ENCODE measurements around the gene DBH. TPM values are rescaled to one million over a fixed set of nuclear protein-coding genes. Genes with fewer than 3 reads are reported as not detected.

DBH gene
- total and polyA plus RNA-seq, 8 donors: 0.08 to 0.09 TPM; not detected in 6

DNA sequence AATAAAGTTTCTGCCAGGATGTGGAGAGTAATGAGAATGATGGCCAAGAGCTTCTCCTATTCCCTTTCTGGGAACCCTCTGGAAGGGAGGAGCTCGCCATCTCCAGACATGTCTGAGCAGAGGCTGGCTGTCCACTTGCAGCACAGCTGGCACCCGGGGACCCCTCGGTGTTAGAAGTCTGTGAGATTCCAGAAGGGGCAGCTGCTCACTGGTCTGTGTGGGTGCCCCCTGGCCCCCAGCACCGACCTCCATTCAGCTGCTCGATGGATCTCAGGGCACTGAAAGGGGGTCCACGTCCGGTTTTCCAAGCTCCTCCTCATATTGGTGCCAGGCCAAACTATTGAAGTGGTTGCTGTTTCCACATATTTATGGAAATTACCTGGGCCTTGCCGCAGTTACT is 23.3 kb upstream of the DBH start:
- intact Hi-C loops (cut with DNase I): no loop called here
- Histone ChIP-seq H3K4me3 (no peak overlapping the region), H3K27ac (no peak overlapping the region), H3K36me3 (no peaks in the 10 kb centered on the region), H3K9me3 (no peaks in the 10 kb centered on the region), H3K27me3 (peaks cover 0 to 10% (median 2%) of the 10 kb centered on the region in 4 donors), H3K4me1 (no peaks in the 10 kb centered on the region)
- no peak for ATAC-seq
- no peak for FAIRE-seq
- TF ChIP-seq CTCF (IDR thresholded peaks at IDR 0.05): no peak
- WGBS, 2 donors: 52 to 67% methylated on average over 8 of the region's 8 CpGs
- peak in 1 of 6 donors; percentile 22 for DNase-seq

- Histone ChIP-seq H3K36me3 (no peaks in the 10 kb centered on the region), H3K4me1 (no peaks in the 10 kb centered on the region), H3K9me3 (no peaks in the 10 kb centered on the region), H3K4me3 (no peak overlapping the region), H3K27ac (no peak overlapping the region), H3K27me3 (peaks cover 0 to 9% (median 2%) of the 10 kb centered on the region in 4 donors)
- no peak for TF ChIP-seq CTCF (IDR thresholded peaks at IDR 0.05)
- no peak for FAIRE-seq
- ATAC-seq: no peak
- 64 to 78% methylated on average over 16 of the region's 16 CpGs for WGBS, 2 donors
- intact Hi-C loops (cut with DNase I): no loop called here
- no peak for DNase-seq
These were observed 22.7 kb upstream of the DBH start for GRCh38 chr9:133613432-133613831.

DNA sequence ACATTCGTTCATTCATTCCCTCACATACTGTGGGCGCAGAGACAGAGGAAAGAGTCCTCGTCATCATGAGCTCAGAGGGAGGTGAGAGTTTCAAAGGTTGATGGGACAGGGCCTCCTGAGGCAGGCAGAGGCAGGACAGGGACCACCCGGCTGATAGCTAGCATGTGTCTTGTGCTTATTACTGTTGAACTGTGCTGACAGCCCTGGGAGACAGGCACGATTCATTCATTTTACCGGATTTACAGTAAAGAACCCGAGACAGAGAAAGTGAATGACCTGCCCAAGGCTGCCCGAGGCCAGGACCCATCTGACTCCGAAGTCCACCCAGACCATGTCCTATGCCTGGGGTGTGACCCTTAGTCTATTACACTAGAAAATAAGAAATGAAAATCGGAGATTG is 22.1 kb upstream of the DBH start:
- intact Hi-C loops (cut with DNase I): no loop called here
- Histone ChIP-seq H3K27ac (no peak overlapping the region), H3K4me1 (no peaks in the 10 kb centered on the region), H3K4me3 (no peak overlapping the region), H3K27me3 (peaks cover 0 to 5% (median 2%) of the 10 kb centered on the region in 4 donors), H3K36me3 (no peaks in the 10 kb centered on the region), H3K9me3 (no peaks in the 10 kb centered on the region)
- DNase-seq (no peak), ATAC-seq (no peak), FAIRE-seq (no peak)
- no peak for TF ChIP-seq CTCF (IDR thresholded peaks at IDR 0.05)
- WGBS, 2 donors: 57 to 65% methylated on average over 10 of the region's 10 CpGs

GRCh38 chr9:133614678-133615077 is 21.5 kb upstream of the DBH start:
- no peak for DNase-seq
- Histone ChIP-seq H3K27me3 (peaks cover 0 to 5% (median 2%) of the 10 kb centered on the region in 4 donors), H3K4me1 (no peaks in the 10 kb centered on the region), H3K27ac (no peak overlapping the region), H3K4me3 (no peak overlapping the region), H3K36me3 (no peaks in the 10 kb centered on the region), H3K9me3 (no peaks in the 10 kb centered on the region)
- FAIRE-seq: no peak
- no peak for ATAC-seq
- no peak for TF ChIP-seq CTCF (IDR thresholded peaks at IDR 0.05)
- intact Hi-C loops (cut with DNase I): no loop called here
- 51 to 61% methylated on average over 5 of the region's 5 CpGs for WGBS, 2 donors

DNA sequence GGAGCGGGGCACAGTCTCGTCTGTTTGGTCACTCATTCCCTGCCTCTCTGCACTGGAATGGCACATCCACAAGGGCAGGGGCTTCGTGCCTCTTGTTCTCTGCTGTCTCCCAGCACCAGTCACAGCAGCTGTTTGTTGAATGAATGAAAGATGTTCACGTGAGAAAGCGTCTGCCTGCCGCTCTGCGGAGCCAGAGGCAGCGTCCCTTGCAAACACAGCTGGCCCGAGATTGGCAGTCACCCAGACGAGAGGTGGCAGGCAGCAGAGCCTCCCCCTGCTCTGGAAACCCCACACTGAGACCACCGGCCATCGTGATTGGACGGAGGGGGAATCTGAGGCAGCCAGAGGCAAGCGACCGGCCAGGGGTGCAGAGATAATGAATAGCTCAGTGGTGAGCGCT is 21.0 kb upstream of the DBH start:
- no peaks in the 10 kb centered on the region for H3K36me3 ChIP-seq
- H3K4me3 ChIP-seq: no peak overlapping the region
- intact Hi-C loops (cut with DNase I): no loop called here
- no peaks in the 10 kb centered on the region for H3K9me3 ChIP-seq
- DNase-seq: peak in 1 of 6 donors; percentile 24
- no peak for TF ChIP-seq CTCF (IDR thresholded peaks at IDR 0.05)
- H3K27me3 ChIP-seq: peaks cover 0 to 4% (median under 1%) of the 10 kb centered on the region in 4 donors
- 30 to 36% methylated on average over 16 of the region's 16 CpGs for WGBS, 2 donors
- H3K27ac ChIP-seq: no peak overlapping the region
- ATAC-seq: no peak
- H3K4me1 ChIP-seq: no peaks in the 10 kb centered on the region
- FAIRE-seq: no peak
